ENCODE results near the gene AKAP11. TPM values are rescaled to one million over a fixed set of nuclear protein-coding genes. Genes with fewer than 3 reads are reported as not detected.

Gene AKAP11
- total and polyA plus RNA-seq, 9 of the 15 experiments (the other 6 are each of a cell fraction or from before 2014, with no cell fraction given) = 2.2 to 31.3 (median 10.9) TPM

DNA sequence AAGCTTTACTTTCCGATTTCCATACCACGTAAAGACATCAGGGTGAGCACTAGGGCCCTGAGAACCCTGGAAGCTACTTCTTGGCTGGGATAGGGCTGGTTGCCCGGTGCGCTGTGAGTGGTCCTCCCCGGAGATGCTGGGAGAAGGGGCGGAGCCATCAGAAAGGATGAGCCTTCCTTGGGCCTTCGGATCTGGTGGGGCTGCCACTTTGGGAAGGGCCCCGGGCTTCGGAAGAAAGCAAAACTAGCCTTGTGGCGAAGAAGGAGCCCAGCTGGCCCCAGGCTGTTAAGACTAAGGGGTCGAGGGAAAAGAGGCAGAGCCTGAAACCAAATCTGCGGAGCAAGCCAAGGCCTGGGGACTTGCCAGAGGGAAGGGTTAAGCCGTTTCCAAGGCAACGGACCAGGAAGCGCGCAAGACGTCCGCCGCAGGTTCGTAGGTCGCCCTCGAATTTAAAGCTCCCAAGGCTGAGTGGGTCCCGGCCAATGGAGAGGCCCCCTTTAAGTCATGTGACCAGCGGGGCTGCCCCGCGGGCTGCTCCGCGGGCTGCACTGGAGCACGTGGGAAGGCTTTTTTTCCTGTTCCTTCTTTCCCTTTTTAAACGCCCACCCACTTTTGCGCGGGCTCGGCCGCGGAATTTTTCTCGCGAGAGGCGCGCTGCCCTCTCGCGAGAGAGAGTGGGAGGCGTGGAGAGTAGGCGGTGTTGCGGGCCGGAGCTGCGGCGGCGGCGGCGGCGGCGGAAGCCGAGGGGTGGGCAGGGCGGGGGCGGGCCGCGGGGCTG lies 426 bp upstream of the AKAP11 start (continued):
- TF ChIP-seq, protein P1, sequence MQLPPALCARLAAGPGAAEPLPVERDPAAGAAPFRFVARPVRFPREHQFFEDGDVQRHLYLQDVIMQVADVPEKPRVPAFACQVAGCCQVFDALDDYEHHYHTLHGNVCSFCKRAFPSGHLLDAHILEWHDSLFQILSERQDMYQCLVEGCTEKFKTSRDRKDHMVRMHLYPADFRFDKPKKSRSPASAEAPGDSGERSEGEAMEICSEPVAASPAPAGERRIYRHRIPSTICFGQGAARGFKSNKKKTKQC (CRISPR knock-in tag; IDR thresholded peaks at IDR 0.05) = no peak; the same call in 1 of the 2 replicates
- TF ChIP-seq FOXM1 (IDR thresholded peaks at IDR 0.05; ENCODE audit: low read depth) (peak; percentile 82), FOXM1 (CRISPR knock-in tag; IDR thresholded peaks at IDR 0.05; ENCODE audit: low read depth) (0 out of 2 replicates have a peak, but pooled peaks have one; percentile 44), BRD4 (IDR thresholded peaks at IDR 0.05) (no peak), ETV1 (tag; conservative IDR thresholded peaks at IDR 0.05; ENCODE audit: low read depth) (no peak), TEAD2 (tag; IDR thresholded peaks at IDR 0.05) (no peak), ZNF655 (CRISPR knock-in tag; IDR thresholded peaks at IDR 0.05) (no peak), ARID4B (CRISPR knock-in tag; IDR thresholded peaks at IDR 0.05) (peak; percentile 28), KLF10 (CRISPR knock-in tag; IDR thresholded peaks at IDR 0.05) (no peak), ZNF408 (CRISPR knock-in tag; IDR thresholded peaks at IDR 0.05; ENCODE audit: low read depth) (no peak), EP400 (IDR thresholded peaks at IDR 0.05) (peak; percentile 80), GABPA (tag; conservative IDR thresholded peaks at IDR 0.05; ENCODE audit: low read depth) (peak; percentile 76), ZNF140 (CRISPR knock-in tag; IDR thresholded peaks at IDR 0.05) (no peak)
- TF ChIP-seq, protein P2, sequence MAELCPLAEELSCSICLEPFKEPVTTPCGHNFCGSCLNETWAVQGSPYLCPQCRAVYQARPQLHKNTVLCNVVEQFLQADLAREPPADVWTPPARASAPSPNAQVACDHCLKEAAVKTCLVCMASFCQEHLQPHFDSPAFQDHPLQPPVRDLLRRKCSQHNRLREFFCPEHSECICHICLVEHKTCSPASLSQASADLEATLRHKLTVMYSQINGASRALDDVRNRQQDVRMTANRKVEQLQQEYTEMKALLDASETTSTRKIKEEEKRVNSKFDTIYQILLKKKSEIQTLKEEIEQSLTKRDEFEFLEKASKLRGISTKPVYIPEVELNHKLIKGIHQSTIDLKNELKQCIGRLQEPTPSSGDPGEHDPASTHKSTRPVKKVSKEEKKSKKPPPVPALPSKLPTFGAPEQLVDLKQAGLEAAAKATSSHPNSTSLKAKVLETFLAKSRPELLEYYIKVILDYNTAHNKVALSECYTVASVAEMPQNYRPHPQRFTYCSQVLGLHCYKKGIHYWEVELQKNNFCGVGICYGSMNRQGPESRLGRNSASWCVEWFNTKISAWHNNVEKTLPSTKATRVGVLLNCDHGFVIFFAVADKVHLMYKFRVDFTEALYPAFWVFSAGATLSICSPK (IDR thresholded peaks at IDR 0.05; ENCODE audit: borderline replicate concordance) = no peak
- TF ChIP-seq, protein P3, sequence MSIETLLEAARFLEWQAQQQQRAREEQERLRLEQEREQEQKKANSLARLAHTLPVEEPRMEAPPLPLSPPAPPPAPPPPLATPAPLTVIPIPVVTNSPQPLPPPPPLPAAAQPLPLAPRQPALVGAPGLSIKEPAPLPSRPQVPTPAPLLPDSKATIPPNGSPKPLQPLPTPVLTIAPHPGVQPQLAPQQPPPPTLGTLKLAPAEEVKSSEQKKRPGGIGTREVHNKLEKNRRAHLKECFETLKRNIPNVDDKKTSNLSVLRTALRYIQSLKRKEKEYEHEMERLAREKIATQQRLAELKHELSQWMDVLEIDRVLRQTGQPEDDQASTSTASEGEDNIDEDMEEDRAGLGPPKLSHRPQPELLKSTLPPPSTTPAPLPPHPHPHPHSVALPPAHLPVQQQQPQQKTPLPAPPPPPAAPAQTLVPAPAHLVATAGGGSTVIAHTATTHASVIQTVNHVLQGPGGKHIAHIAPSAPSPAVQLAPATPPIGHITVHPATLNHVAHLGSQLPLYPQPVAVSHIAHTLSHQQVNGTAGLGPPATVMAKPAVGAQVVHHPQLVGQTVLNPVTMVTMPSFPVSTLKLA (conservative IDR thresholded peaks at IDR 0.05) = peak; percentile 84 to 90

All from K562 (cell line).